Measurements from ENCODE around the gene ADCY3. TPM values are rescaled to one million over a fixed set of nuclear protein-coding genes. Genes with fewer than 3 reads are reported as not detected.

Gene ADCY3
- total and polyA plus RNA-seq, 9 of the 15 experiments (the other 6 are each of a cell fraction or from before 2014, with no cell fraction given) = 1.5 to 54.8 (median 26.3) TPM

GRCh38 chr2:24824966-24825882, 94.8 kb downstream of the ADCY3 start (continued):
- TF ChIP-seq HMBOX1 (IDR thresholded peaks at IDR 0.05) (no peak), SMC3 (conservative IDR thresholded peaks at IDR 0.05; ENCODE audit: insufficient read depth, low read depth, low read length) (0 out of 2 replicates have a peak, but pooled peaks have one; percentile 28), ZNF764 (CRISPR knock-in tag; IDR thresholded peaks at IDR 0.05; ENCODE audit: low read depth) (peak; percentile 43; the same call in 1 of the 2 replicates), L3MBTL2 (IDR thresholded peaks at IDR 0.05) (no peak), ZNF740 (CRISPR knock-in tag; IDR thresholded peaks at IDR 0.05) (no peak), ZNF740 (tag; IDR thresholded peaks at IDR 0.05) (no peak), TAF1 (IDR thresholded peaks at IDR 0.05; ENCODE audit: control insufficient read depth, extremely low read depth, insufficient read depth, low read length, severe bottlenecking) (no peak), RCOR1 (IDR thresholded peaks at IDR 0.05; ENCODE audit: borderline replicate concordance in 1 of 2, low read depth in 2 of 2, low read length in 2 of 2) (0 out of 4 replicates have a peak, but pooled peaks of 1 of the 2 experiments have one; percentile 19), ZNF318 (IDR thresholded peaks at IDR 0.05; ENCODE audit: borderline replicate concordance in 1 of 2, low read depth in 1 of 2) (no peak), CBX3 (IDR thresholded peaks at IDR 0.05; ENCODE audit: borderline replicate concordance in 1 of 2, low read length in 2 of 2) (peak in 1 of 2 experiments; percentile 57; a peak in 1 of 3 replicates)
- TF ChIP-seq, protein P1, sequence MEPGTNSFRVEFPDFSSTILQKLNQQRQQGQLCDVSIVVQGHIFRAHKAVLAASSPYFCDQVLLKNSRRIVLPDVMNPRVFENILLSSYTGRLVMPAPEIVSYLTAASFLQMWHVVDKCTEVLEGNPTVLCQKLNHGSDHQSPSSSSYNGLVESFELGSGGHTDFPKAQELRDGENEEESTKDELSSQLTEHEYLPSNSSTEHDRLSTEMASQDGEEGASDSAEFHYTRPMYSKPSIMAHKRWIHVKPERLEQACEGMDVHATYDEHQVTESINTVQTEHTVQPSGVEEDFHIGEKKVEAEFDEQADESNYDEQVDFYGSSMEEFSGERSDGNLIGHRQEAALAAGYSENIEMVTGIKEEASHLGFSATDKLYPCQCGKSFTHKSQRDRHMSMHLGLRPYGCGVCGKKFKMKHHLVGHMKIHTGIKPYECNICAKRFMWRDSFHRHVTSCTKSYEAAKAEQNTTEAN (CRISPR knock-in tag; IDR thresholded peaks at IDR 0.05) = no peak
- TF ChIP-seq, protein P2, sequence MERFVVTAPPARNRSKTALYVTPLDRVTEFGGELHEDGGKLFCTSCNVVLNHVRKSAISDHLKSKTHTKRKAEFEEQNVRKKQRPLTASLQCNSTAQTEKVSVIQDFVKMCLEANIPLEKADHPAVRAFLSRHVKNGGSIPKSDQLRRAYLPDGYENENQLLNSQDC (CRISPR knock-in tag; IDR thresholded peaks at IDR 0.05) = no peak
